NCI-H1436 treated with DMSO at 0.1 percent for 48 hours (cell line): ENCODE measurements around the gene HOXB2.
"Not testable (repeated sequence)": the region's sequence is repeated elsewhere in the genome, so short reads cannot be mapped to it uniquely, and the experiment has no call there.

Experiments
- DNase-seq: peaks from one replicate; lab custom pipeline; 2025; lab: John Stamatoyannopoulos, UW

The HOXB2 gene

DNA sequence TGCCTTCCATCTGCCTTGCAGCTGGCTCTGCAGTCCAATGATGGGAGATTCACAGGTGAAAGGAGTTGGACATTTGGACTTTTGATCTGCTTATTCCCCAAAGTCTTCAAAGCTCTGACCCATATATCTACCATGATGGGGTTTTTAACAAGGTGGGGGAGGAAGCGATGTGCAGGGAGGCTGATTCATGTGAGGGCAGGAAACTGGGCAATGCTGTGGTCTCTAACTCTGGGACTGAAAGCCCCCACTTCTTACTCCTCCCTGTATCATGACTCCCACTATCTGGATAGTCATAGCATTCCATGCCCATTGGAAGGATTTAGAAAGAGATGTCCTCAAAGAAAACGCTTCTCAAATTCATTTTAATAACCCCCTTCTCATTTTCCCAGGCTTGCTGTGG lies 30.4 kb downstream of the HOXB2 start:
- DNase-seq = no peak

DNA sequence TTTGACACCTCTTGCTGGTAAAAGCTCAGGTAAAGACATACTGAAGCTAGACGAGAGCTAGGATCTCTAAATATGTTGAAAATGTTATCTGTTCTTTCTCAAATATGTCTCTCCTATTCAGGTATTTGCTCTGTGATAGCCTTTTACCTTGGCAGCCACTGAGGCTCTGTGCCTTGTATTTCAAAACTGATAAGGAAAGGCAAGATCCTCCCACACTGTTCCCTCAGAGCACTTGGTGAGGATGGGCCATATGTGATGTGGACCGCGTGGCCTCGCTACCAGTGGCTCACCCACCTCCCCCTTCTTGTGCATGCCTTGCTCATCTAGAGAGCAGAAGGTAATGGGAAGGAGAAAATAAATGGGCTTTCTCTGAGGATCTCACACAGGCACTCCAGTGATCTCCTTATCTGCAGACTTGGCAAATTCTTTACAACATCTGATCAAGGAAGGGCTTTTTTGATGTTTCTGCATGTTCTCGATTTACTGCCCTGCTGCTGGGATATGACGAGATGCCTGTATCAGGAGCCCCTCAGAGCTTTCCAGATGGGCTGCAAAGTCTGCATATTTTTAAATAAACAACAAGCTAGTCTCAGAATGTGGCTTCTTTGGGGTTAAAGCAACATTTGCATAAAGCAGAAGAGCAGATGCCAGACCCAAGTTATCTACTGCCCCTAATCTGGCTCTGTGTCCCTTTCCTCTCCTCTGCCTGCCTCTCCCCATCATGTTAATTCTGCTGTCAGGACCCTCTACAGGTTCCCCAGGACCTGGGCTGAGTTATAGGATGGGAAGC lies 31.0 kb downstream of the HOXB2 start:
- no peak for DNase-seq

DNA sequence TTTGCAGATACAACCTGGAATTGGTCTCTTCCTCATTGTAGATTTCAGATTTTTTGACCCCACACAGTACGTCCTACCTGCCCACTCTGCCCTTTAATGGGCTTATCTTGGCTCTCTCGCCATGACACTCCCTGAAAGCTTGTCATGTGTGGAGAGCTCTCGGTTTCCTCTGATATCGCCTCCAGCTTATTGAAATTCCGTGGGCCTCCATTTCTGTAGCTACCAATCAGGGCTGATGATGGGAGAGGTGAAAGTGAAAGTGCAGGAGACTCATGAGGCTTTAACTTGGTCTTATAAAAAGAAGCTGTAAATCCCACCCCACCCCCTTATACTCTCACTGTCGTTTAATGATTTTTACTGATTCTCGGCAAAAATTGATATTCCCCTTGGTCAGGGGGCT lies 31.8 kb downstream of the HOXB2 start:
- no peak for DNase-seq

DNA sequence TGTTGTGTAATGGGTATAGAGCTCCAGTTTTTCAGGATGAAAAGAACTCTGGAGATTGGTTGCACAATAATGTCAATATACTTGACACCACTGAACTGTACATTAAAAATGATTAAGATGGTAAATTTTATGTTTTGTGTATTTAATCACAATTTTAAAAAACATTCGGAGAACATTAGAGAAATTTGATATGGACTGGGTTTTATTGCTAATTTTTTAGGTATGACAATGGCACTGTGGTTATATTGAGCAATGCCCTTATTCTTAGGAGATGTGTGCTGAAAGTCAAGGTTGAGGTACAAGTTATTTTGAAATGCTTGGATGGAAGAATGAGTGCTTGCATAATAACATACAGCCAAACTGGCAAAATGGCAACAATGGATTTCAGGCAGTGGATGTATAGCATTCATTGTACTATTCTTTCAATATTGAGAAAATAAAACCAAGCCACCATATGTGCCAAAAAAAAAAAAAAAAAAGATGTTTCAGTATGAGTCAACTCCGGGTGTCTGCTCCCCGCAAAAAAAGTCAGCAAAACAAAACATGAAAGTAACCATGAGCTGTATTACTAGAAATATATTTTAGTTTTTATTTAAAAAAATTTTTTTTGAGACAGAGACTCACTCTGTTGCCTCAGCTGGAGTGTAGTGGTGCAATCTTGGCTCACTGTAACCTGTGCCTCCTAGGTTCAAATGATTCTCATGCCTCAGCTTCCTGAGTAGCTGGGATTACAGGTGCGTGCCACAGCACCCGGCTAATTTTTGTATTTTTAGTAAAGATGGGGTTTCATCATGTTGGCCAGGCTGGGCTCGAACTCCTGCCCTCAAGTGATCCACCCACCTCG lies 33.9 kb downstream of the HOXB2 start:
- DNase-seq = no peak

DNA sequence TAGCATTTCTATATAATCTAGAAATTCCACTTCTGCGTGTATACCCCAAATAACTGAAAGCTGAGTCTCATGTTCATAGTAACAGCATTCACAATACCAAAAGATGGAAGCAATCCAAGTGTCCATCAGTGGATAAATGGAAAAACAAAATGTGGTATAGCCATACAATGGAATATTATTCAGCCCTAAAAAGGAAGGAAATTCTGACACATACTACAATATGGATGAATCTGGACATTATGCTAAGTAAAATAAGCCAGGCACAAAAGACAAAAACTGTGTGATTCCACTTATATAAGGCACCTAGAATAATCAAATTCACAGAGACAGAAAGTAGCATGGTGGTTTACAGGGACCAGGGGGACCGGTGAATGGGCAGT lies 34.5 kb downstream of the HOXB2 start:
- DNase-seq = no peak

DNA sequence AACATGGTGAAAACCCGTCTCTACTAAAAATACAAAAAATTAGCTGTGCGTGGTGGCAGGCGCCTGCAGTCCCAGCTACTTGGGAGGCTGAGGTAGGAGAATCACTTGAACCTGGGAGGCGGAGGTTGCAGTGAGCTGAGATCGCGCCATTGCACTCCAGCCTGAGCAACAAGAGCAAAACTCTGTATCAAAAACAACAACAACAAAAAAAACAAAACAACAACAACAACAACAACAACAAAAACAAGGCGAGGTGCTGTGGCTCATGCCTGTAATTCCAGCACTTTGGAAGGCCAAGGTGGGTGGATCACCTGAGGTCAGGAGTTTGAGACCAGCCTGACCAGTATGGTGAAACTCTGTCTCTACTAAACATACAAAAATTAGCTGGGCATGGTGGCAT lies 35.2 kb downstream of the HOXB2 start:
- not testable (repeated sequence) for DNase-seq

DNA sequence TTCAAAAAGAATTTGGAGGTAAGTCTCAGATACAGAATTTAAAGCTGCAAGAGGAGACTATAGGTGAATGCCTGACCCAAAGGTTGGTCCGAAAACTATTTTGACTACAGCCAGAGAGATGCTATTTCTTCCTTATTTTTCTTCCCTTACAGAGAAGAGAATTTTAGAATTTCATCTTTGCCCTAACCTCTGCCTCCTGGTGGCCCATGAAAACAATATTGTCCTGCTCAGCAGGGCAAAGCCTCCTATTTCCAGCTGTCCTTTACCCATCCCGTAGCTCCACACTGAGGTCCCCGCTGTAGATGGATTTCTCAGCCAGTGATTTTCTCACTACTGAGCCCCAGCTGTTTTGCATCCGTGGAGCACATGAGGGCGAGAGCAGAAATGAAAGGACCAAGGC lies 38.7 kb downstream of the HOXB2 start:
- no peak for DNase-seq

DNA sequence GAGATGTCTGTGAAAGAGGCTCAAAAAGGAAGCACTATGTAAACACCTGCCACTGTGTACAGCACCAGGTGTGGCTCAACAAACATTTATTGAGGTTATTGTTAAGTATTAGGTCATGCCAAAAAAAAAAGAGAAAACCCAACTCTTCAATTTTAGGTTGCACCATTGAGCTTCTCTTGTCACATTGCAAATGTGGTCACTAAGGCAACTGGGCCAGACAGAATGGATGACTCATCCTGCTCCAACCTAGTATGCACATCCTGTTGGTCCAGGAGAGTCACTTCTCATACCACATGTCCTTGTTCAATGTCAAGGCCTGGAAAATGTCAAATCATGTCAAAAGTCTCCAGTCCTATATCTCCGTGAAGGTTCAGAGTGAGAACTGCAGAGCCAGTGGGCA lies 39.1 kb downstream of the HOXB2 start:
- peak; percentile 52 for DNase-seq

DNA sequence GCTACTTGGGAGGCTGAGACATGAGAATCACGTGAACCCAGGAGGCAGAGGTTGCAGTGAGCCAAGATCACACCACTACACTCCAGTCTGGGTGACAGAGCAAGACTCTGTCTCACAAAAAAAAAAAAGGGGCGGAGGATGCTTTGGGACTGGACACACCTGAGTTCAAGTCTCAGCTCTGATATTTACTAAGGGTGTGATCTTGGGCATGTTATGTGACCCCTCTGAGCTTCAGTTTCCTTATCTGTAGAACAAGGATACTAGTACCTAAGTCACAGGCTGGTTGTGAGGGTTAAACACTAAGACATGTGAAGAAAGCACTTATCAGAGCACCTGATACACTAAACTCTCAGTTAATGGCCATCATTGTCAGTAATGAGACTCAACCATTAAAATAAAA lies 40.0 kb downstream of the HOXB2 start:
- DNase-seq = no peak

DNA sequence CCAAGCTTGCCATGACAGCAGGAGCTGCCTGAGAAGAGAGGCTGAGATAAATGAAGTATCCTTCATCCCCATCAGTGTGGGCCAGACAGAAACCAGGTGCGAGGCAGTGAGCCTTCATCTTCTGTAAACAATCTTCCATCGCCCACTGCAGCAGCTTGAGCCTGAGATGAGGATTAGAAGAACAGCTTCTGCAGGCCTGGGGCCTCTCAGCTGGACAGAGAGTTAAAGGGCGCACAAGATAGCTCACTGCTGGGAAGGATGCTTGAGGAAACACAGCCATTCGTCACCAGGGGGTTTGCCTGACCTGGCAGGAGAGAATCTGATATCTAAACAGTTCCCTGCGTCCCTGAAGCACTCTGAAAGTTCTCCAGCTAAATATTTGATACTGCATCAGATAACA lies 41.2 kb downstream of the HOXB2 start:
- DNase-seq = no peak

DNA sequence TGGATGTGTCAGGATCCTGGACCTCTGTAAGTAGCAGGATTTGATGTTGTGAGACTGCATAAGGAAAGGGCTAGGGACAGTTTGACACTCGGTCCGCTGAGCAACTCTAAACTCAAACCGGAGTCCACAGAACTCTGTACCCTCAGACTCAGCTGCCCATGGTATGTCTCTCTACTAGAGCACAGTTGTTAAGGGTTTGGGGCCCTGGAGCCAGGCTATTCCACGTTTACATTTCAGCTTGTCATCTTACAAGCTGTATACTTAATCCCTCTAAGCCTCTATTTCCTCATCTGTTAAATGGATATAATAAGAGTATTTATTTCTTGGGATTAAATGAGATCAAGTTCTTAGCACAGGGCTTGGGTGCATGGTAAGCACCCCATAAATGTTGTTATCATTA lies 42.0 kb downstream of the HOXB2 start:
- no peak for DNase-seq

DNA sequence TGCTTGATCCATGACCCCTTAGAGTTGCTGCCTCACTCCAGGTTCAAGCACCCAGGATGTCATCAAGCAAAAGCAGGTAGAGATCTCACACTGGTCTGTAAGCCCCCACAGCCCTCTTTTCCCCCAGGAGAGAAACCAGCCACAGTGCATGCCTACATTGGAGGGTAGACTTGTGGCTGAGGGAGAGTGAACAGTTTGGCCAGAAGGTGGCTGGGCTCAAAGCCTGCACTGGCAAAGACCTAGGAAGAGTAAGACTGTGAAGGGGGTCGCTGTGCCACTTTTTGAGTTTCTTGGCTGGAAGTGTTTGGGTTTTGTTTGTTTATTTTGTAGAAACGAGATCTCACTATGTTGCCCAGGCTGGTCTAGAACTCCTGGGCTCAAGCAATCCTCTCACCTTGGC lies 42.6 kb downstream of the HOXB2 start:
- no peak for DNase-seq

DNA sequence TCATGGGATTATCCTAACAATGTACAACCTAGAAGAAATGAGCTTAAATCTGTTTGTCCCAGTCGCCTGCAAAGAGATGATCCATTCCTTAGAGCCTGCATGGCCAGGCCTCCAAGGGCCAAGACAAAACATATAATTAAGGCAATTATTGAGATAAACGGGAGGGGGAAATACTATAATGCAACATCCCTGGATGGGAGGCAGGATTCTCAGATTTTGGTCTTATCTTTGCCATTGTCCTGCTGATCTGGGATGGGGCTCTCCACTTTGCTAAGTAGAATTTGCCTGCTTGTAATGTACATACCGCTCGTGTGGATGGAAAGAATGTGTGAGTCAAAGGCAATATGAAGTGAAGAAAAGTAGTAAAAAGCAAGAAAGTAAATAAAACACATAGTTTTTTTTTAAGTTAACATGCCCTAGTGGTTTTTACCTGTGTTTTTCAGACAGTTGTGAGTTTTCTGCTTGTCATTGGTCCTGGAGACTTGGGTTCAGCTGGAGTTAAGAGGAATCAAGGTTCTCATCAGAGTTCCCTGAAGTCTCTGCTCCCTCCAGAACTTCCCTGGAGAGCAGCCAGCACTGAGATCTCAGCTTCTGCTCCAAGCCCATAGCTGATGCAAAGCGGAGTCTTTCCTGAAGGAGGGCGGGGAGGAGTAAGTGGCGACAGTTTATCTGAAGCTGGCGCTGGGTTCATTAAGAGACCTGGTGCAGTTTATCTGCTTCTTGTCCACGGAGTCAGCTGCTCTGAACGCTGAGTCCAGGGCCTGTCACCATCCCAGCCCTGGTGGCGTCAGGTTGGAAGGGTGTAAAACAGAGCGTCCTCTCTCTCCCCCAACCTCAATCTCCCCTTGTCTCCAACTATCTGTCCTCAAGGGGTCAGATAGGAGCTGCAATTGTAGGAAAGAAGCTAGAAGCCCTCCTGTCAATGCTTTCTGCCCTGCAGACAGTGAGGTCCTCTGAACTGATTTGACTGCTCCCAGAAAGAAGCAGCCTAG lies 44.2 kb downstream of the HOXB2 start:
- no peak for DNase-seq

DNA sequence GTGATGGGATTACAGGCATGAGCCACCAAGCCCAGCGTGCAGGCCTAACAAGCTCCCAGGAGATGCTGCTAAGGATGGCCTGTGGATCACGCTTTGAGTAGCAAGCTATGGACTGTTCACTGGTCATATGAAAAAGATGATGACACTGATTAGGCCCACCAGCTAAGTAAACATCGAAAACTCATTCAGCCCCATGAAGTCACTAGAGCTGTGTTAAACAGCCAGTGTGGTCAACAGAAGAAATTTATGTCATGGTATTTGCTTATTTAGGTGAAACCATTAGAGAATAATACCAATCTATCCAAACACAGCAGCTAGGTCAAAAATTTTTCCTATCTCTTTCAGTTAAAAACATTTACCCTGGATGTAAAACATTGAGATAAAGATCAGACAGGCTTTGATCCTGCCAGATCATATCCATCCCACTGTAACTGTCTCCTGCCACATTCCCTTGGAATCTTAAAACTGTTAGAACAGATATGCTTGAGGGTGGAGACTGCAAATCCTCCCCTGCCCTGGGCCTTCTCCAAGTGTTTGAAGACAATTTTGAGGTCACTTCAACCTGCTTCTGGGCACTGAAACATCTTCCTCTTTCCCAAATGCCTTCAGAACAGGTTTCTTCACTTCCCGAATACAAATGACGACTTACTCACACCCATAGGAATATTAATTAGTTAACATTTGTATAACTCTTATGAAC lies 45.0 kb downstream of the HOXB2 start:
- DNase-seq = no peak

DNA sequence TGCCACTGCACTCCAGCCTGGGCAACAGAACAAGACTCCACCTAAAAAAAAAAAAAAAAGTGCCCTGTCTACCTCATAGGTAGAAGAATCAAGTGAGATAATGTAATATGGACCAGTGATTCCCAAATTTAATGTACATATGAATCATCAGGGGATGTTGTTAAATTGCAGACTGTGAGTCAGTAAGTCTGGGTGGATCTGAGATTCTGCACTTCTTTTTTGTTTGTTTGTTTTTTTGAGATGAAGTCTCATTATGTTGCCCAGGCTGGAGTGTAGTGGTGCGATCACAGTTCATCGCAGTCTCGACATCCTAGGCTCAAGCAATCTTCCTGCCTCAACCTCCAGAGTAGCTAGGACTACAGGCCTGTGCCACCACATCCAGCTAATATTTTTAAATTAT lies 45.7 kb downstream of the HOXB2 start:
- no peak for DNase-seq

DNA sequence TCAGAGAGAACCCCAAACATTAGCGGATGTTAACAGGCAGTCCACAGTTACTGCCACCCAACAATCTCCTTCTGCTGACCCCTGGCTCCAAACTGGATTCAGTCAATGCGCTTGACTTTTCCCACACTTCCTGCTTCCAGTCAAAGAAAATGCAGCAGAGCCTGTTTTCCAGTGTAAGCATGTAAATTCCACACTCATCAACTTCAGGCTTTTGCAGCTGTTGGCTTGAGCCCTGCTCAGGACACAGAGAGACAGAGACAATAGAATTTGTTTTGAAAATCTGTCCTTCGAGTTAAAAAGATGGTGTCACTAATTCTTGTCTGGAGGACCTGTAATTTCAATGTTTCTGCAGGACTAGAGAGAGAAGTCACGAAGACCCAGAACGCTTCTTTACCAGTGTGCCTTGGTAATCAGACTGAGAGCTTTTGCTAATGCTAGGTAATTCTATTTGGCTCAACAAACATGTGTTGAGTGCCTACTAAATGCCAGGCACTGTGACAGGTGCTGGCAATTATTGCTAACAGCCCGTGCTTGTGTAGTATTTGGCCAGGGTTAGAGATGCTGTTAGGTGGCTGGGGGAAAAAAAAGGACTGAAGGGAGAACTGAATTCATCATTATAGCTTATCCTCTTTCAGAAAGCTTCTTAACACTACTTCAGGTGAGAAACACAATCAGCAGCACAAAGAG lies 46.6 kb downstream of the HOXB2 start:
- peak; percentile 99 for DNase-seq

DNA sequence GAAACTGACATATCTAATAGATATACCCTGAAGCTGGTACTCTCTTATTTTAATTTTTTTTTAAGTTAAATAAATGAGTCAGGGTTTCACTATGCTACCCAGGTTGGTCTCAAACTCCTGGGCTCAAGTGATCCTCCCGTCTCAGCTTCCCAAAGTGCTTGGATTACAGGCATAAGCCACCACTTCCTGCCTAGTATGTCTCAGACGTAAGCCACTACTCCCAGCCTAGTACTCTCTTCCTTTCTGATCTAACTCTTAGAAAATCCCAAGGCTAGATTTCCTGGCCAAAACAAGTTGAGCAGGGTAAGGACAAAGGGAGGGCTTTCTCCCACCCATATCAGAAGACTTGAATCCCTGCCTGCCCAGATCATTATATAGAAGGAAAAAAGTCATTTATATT lies 47.8 kb downstream of the HOXB2 start:
- DNase-seq = no peak

DNA sequence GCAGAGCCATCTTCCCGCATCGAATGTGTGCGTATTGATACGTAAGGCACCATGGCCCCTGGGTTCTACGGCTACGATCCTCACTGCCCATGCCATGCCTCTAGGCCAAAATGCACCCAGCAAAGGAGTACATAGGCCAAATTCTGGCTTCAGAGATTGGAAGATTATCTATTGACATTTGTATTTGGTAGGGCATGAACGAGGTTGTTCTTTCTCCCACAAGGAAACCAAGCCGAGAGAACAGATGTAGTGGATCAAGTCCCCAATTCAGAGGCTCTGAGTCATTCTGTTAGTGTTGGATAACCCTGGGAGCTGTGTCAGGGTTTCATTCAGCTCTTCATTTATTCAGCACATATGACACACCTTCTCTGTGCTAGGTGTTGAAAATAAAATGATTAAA lies 50.6 kb downstream of the HOXB2 start:
- no peak for DNase-seq
